ENCODE measurements around the gene MYL6.

The MYL6 gene

DNA sequence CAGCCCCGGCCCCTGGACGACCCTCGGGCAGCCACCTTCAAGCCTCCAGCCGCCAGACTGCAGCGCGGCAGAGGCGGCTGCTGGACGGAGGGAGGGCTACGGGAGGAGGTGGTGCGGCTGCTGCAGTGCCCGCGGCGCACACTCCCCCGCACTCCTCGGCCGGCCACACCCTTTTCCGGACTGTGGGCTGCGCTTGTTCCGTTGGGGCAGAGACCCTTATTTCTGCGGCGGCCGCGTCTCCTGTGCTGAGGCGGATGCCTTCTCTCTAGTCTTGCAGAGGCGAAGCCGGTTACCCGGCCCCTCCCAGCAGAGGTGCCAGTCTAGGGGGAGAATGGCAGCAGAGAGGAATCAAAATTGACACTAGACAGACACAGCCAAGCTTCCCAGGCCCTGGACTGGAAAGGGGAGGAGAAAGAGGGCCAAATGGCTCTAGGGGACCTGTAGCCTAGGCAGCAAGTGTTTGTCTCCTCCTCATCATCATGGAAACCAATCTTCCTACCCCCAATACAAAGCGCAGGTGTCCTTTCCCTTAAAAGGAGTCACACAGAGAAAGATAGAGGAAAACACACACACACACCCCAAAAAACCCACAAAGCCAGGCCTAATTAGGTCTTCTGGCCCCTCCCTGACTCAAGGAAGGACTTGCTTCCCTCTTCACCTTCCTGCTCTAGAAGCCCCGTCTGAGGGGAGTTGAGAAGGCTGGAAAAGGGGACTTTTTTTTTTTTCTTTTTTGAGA is 28.8 kb upstream of the MYL6 start:
- DNase-seq (ENCODE audit: low spot score) = peak; percentile 75

DNA sequence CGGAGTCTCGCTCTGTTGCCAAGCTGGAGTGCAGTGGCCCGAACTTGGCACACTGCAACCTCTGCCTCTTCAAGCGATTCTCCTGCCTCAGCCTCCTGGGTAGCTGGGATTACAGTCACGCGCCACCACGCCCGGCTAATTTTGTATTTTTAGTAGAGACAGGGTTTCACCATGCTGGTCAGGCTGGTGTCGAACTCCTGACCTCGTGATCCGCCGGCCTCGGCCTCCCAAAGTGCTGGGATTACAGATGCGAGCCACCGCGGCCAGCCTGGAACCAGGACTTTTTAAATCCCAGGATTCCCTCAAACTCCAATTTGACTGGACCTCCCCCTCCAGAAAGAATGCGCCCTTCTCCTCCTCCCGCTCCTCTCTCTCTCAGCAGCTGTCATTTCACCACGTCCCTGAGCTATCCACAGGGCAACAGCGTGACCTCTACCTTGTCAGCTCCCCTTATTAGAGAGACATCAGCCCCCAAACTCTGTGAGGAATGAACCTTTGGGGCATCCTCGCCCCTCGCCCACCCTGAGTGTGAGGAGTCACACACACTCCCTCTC is 28.1 kb upstream of the MYL6 start:
- no peak for DNase-seq (ENCODE audit: low spot score)

GRCh38 chr12:56130876-56131275 is 27.3 kb upstream of the MYL6 start:
- DNase-seq (ENCODE audit: low spot score) = no peak

GRCh38 chr12:56134897-56135296 is 23.3 kb upstream of the MYL6 start:
- DNase-seq (ENCODE audit: low spot score) = no peak

GRCh38 chr12:56137853-56138571 is 20.1 kb upstream of the MYL6 start:
- DNase-seq (ENCODE audit: low spot score) = no peak

DNA sequence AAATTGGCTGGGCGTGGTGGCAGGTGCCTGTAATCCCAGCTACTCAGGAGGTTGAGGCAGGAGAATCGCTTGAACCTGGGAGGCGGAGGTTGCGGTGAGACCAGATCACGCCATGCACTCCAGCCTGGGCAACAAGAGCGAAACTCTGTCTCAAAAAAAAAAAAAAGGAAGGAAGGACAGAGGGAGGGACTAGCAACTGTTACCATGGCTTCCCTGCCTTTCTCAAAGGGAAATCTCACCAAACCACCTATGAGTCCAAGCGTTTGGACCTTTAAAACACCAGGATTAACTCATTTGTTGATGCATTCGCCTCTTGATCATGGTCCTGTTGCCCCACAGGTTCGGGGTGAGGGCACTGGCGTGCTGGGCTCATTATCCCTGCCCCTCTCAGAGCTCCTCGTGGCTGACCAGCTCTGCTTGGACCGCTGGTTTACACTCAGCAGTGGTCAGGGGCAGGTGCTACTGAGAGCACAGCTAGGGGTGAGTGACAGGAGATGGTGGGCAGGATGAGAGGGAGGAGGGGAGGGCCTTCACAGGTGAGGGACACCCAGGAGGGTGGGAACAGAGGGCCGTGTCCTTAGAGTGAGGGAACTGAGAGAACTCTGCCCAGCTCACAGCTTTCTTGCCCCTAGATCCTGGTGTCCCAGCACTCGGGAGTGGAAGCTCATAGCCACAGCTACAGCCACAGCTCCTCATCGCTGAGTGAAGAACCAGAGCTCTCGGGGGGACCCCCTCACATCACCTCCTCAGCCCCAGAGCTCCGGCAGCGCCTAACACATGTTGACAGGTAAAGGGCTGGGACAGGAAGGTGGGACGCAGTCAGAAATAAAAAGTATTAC is 16.0 kb upstream of the MYL6 start:
- no peak for DNase-seq (ENCODE audit: low spot score)

DNA sequence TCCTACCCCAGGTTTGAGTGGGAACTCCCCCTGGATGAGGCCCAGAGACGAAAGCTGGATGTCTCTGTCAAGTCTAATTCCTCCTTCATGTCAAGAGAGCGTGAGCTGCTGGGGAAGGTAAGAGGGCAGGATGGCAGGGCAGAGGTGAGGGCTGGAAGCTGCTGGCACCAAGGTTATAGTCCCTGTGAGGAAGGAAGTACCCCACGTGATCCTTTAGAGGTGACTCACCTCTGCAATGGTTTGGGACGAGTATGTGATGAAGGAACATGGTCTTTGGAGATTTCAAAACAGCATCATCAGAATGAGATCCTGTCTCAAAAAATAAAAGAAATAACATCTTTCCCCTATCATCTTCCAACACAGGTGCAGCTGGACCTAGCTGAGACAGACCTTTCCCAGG is 14.9 kb upstream of the MYL6 start:
- no peak for DNase-seq (ENCODE audit: low spot score)

DNA sequence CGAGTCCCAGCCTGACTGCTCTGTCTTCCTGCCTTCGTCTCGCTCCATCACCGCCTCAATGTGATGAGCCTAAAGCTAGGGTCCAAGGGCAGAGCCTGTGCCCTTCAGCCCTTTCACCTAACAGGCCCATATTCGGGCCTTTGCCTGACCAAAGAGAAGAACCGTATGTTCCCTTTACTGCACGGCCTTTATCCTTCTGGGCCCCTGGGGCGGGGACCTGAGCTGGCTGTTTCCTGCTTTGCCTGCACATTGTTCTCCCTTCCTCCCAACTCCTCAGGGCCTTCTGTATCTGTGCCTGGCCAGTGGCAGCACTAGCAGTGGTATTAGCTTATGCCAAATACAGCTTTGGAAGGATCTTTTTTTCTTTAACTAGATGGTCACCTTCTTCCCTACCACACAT is 14.3 kb upstream of the MYL6 start:
- no peak for DNase-seq (ENCODE audit: low spot score)

GRCh38 chr12:56145217-56145616 is 12.9 kb upstream of the MYL6 start:
- DNase-seq (ENCODE audit: low spot score) = no peak

- DNase-seq (ENCODE audit: low spot score) = no peak
These were observed 11.4 kb upstream of the MYL6 start for GRCh38 chr12:56146492-56147460.

GRCh38 chr12:56150563-56150962 is 7.6 kb upstream of the MYL6 start:
- no peak for DNase-seq (ENCODE audit: low spot score)

DNA sequence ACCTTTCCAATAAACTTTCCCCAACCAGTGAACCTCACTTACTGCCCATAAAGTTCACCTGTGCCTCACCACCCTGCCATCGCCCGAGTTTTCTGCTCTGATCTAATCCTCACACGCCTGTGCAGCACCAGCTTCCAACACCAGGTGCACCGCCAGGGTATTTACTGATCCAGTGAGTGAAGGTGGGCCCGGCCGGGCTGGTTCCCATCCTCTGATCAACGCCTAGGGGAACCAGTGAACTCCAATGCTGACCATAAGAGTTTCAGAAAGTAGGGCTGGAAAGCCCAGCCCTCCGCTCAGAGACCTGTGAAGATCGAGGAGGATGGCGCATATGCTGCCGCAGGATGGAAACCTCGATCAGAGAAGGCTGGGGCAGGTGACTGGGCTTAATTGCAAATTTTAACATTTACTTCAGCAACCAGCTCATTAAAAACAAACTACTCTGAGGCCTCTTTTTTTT is 6.5 kb upstream of the MYL6 start:
- peak; percentile 24 for DNase-seq (ENCODE audit: low spot score)

DNA sequence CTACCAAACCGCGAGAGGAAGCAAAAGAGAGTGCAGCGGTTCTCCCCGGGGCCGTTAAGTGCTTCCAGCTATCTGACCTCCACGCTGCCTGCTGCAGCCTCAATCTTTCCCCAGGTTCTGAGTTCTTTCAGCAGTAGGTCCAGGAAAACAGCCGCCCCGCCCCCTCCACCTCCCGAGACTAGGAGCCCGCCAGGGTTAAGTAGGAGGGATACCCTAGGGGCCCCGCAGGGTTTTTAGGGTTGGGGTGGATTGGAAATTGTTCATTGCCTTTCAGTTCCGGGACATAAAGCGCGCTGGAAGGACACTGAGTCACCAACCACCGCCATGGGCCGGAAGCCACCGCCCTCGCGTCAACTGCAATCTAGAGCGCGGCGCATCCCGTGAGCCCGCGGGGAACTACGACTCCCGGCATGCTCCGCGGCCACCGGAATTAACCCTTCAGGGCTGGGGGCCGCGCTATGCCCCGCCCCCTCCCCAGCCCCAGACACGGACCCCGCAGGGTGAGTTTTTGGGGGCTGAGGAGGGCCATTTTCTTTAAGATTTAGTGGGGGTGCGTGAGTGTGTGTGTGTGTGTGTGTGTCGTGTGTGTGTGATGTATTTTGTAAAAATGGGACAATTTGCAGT is 5.9 kb upstream of the MYL6 start, which contains the start of gene MYL6B:
TSS of gene MYL6B (plus strand) at position 456 of the 624 bp plus-strand sequence. CDS start 1,332 bp downstream, outside the sequence.
- peak; percentile 96 for DNase-seq (ENCODE audit: low spot score)

GRCh38 chr12:56152756-56153677 is 5.1 kb upstream of the MYL6 start:
- DNase-seq (ENCODE audit: low spot score) = no peak

GRCh38 chr12:56153678-56154065 is 4.5 kb upstream of the MYL6 start:
- no peak for DNase-seq (ENCODE audit: low spot score)

DNA sequence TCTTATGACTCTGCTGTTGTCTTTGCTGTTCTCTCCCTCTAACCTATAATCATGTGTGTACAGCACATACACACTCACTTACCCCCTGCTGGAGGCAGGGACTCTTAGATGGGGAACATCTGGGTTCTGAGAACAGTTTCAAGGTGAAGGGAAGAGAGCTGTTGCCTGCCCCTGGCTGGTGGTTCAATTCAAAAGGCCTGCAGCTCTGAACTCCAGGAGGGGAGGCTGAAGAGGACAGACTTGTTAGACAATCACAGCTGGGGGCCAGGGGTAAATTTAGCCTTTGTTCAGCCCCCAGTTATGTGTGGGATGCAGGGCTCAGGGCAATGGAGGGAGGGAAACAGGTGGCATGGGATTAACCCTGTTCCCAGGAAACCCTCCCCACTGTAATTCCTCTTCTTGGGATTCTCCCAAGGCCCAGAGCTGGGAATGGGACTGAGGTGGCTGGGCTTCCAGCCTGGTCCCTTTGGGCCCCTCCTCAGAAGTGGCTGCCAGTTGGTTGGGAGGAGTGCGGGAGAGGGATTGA is 3.9 kb upstream of the MYL6 start:
- no peak for DNase-seq (ENCODE audit: low spot score)

DNA sequence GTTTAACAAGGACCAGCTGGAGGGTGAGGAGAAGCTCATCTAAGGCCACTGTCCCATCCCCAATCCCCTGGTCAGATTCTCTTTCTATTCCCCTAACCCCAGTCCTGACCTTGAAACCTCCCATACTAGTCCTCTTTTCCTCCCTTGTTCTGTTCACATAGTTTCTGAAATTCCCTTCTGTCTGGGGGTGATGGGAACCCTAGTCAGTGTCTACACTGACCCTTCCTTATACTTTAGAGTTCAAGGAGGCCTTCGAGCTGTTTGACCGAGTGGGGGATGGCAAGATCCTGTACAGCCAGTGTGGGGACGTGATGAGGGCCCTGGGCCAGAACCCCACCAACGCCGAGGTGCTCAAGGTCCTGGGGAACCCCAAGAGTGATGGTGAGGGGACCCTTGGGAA is 3.3 kb upstream of the MYL6 start:
- no peak for DNase-seq (ENCODE audit: low spot score)

DNA sequence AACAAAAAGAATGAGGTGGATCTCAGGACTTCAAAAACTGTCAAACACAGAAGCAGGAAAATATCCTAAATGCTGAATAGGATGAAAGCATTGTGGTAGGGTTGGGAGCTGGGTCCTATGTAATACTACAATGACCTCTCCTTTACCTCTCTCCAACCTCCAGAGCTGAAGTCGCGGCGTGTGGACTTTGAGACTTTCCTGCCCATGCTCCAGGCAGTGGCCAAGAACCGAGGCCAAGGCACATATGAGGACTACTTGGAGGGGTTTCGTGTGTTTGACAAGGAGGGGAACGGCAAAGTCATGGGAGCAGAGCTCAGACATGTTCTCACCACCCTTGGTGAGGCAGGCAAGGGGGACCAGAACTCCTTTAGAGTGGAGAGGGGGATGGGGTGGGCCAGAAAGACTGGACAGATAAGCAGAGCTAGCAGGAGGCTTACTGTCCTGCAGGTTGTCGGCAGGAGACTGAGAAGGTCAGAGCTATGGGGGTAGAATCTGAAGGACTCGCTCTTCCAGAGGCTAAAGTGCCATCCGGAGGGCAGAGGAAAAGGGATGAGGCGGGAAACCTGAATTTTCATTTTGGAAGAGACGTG is 2.8 kb upstream of the MYL6 start:
- no peak for DNase-seq (ENCODE audit: low spot score)
